MCF 10A (cell line): ENCODE data around the gene ZDHHC12. TPM values are rescaled to one million over a fixed set of nuclear protein-coding genes. Genes with fewer than 3 reads are reported as not detected.

Experiments used
- BruUV-seq: library from RNA; stranded (reverse); fragments of 400-500 nt; replicated peaks from 2 replicates; lab custom pipeline; 2021; lab: Mats Ljungman, UMichigan
- CTCF ChIA-PET: fragments of 300-600 bp; sonication (Branson Sonifier 250); formaldehyde crosslinking; extraction: SDS; loops from one replicate; lab custom pipeline; 2021; ENCODE audit warnings: antibody characterized with exemption, inconsistent platforms; lab: Yijun Ruan, JAX
- POLR2A ChIA-PET: fragments of 300-600, 350-650 bp; sonication (Branson Sonifier 250); formaldehyde crosslinking; extraction: SDS; loops from one replicate; lab custom pipeline; 2020; ENCODE audit warnings: antibody characterized with exemption, inconsistent platforms; lab: Yijun Ruan, JAX
- DNase-seq: peaks from one replicate; pipeline ENCODE4 v3.0.0-alpha.2; 2018; ENCODE audit not compliant: unreplicated experiment
- H3K27ac Mint-ChIP-seq: one replicate; pipeline ENCODE4 v1.8.0; 2022; ENCODE audit warnings: mild to moderate bottlenecking, low read depth, mixed read lengths; ENCODE audit not compliant: unreplicated experiment
- H3K27me3 Mint-ChIP-seq: one replicate; pipeline ENCODE4 v1.8.0; 2022; ENCODE audit warnings: mixed read lengths; ENCODE audit not compliant: insufficient read depth, unreplicated experiment
- H3K36me3 Mint-ChIP-seq: one replicate; pipeline ENCODE4 v1.8.0; 2022; ENCODE audit warnings: mild to moderate bottlenecking, moderate library complexity, mixed read lengths; ENCODE audit not compliant: insufficient read depth, unreplicated experiment
- H3K4me1 Mint-ChIP-seq: one replicate; pipeline ENCODE4 v1.8.0; 2022; ENCODE audit warnings: mixed read lengths; ENCODE audit not compliant: insufficient read depth, unreplicated experiment
- H3K4me3 Mint-ChIP-seq: one replicate; pipeline ENCODE4 v1.8.0; 2022; ENCODE audit warnings: mild to moderate bottlenecking, moderate library complexity, mixed read lengths; ENCODE audit not compliant: unreplicated experiment
- H3K9me3 Mint-ChIP-seq: one replicate; pipeline ENCODE4 v1.8.0; 2022; ENCODE audit warnings: mixed read lengths; ENCODE audit not compliant: unreplicated experiment
- intact Hi-C: fragments of 100-400 bp; cut with micrococcal nuclease; formaldehyde crosslinking; loops from 2 replicates; pipeline ENCODE4 v1.14.1; 2022
- total RNA-seq: library from RNA; stranded (reverse); gene quantifications from 2 replicates; pipeline ENCODE4 v1.2.3, GENCODE V29; 2022
- TF ChIP-seq, protein P1 (sequence below): fragments of 200-600 bp; IDR thresholded peaks from one replicate; pipeline ENCODE4 v1.8.0; 2022; ENCODE audit warnings: antibody characterized with exemption, mild to moderate bottlenecking; ENCODE audit not compliant: unreplicated experiment

The ZDHHC12 gene
- total RNA-seq, 1 experiment from 2014 or later = 22.1 TPM

DNA sequence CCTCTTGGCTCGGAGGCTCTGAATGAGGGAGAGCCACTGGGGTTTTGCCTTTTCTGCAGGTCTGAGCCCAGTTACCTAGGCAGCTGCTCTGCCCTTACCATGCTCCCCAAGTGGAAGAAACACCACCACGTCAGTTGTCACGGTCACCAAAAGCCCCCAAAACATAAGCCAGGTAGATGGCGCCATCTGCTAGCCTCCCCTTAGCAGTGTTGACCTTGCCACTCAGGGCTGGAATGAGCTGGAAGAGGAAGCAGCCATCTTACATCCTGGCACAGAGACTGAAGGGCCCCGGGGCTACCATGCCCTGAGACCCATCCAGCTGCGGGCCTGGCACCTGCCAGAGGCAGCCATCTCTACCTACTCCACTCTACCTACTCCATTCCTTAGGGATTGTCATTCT, 40.4 kb upstream of the ZDHHC12 start:
- CTCF ChIA-PET = interaction anchor here (0.6 kb wide), 2 partner anchors 9 to 24 kb away, joined by 3 read pairs; no protein-coding TSS in a partner anchor
- no peaks in the 10 kb centered on the region for H3K9me3 Mint-ChIP-seq
- no peak overlapping the region for H3K27ac Mint-ChIP-seq
- DNase-seq = no peak
- H3K4me3 Mint-ChIP-seq = no peak overlapping the region
- BruUV-seq = no TSS peak
- intact Hi-C loops = no loop called here
- H3K4me1 Mint-ChIP-seq = no peaks in the 10 kb centered on the region
- TF ChIP-seq, protein P1, sequence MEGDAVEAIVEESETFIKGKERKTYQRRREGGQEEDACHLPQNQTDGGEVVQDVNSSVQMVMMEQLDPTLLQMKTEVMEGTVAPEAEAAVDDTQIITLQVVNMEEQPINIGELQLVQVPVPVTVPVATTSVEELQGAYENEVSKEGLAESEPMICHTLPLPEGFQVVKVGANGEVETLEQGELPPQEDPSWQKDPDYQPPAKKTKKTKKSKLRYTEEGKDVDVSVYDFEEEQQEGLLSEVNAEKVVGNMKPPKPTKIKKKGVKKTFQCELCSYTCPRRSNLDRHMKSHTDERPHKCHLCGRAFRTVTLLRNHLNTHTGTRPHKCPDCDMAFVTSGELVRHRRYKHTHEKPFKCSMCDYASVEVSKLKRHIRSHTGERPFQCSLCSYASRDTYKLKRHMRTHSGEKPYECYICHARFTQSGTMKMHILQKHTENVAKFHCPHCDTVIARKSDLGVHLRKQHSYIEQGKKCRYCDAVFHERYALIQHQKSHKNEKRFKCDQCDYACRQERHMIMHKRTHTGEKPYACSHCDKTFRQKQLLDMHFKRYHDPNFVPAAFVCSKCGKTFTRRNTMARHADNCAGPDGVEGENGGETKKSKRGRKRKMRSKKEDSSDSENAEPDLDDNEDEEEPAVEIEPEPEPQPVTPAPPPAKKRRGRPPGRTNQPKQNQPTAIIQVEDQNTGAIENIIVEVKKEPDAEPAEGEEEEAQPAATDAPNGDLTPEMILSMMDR = no peak
- POLR2A ChIA-PET = no interaction called here
- H3K27me3 Mint-ChIP-seq = no peaks in the 10 kb centered on the region
- peaks cover 8% of the 10 kb centered on the region for H3K36me3 Mint-ChIP-seq

DNA sequence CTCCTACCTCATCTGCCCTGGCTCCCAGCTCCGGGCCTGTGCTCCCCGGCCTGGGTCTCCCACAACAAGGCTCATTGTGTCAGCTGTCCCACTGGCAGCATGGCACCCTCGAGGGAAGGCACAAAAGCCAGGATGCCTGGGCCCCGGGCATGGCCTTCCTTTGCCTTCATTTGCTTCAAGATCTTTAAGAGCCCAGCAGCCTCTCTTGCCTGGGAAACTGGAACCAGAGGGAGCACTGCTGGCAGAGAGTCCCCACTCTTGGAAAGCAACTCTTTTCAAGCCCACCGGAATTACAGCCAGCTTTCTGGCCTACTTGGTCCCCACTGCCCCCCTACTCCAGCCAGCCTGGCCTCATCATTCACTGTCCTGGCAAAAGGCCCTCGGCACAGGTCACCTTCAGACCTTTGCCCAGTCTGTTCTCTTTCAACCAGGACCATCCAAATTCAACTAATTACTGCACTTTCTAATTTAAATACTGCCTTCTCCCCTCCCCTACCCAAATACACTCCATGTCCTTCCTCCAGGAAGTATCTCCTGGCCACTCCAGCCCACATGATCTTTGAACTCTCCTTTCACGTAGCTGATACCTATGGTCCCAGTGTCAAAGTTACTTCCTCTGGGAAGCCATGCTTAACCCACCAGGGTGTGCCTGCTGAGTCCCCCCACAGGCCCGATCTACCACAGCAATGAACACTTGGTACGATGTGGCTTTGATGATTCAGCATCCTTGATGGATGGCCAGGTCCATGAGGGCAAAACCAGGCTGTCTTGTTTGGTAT, 38.9 kb upstream of the ZDHHC12 start:
- ChIA-PET CTCF (interaction anchor here (0.6 kb wide), 1 partner anchor 36 kb away, joined by 4 read pairs; no protein-coding TSS in a partner anchor), POLR2A (interaction anchor here (1.7 kb wide), 1 partner anchor 8 kb away, joined by 8 read pairs; no protein-coding TSS in a partner anchor)
- Mint-ChIP-seq H3K27me3 (no peaks in the 10 kb centered on the region), H3K36me3 (peaks cover 8% of the 10 kb centered on the region), H3K27ac (no peak overlapping the region), H3K9me3 (no peaks in the 10 kb centered on the region), H3K4me3 (no peak overlapping the region), H3K4me1 (no peaks in the 10 kb centered on the region)
- intact Hi-C loops = no loop called here
- TF ChIP-seq, protein P1 = no peak
- DNase-seq = no peak
- BruUV-seq = no TSS peak

DNA sequence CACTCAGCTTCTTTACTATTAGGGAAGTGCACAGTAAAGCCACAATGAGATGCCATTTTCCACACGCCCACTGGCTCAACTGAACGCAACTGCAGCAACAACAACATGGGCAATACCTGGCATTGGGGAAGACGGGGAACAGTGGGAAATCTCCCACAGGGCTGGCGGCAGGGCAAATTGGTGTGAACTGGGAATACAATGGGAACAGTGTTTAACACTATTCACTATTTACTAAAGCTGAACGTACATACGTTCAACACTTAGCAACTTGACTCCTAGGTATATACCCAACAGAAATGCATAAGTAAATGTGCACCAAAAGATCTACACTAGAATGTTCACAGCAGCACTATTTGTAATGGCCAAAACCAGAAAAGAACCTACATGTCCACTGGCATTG, 33.7 kb upstream of the ZDHHC12 start:
- BruUV-seq = no TSS peak
- POLR2A ChIA-PET = interaction anchor here (0.6 to 1.1 kb wide), 2 partner anchors 13 to 367 kb away, joined by 3 to 4 read pairs; no protein-coding TSS in a partner anchor
- peaks cover 6% of the 10 kb centered on the region for H3K36me3 Mint-ChIP-seq
- H3K4me1 Mint-ChIP-seq = no peaks in the 10 kb centered on the region
- CTCF ChIA-PET = interaction anchor here (0.6 kb wide), 1 partner anchor 12 kb away, joined by 4 read pairs; no protein-coding TSS in a partner anchor
- no peak for DNase-seq
- TF ChIP-seq, protein P1 = no peak
- no peak overlapping the region for H3K27ac Mint-ChIP-seq
- no peak overlapping the region for H3K4me3 Mint-ChIP-seq
- H3K9me3 Mint-ChIP-seq = no peaks in the 10 kb centered on the region
- intact Hi-C loops = no loop called here
- H3K27me3 Mint-ChIP-seq = no peaks in the 10 kb centered on the region

DNA sequence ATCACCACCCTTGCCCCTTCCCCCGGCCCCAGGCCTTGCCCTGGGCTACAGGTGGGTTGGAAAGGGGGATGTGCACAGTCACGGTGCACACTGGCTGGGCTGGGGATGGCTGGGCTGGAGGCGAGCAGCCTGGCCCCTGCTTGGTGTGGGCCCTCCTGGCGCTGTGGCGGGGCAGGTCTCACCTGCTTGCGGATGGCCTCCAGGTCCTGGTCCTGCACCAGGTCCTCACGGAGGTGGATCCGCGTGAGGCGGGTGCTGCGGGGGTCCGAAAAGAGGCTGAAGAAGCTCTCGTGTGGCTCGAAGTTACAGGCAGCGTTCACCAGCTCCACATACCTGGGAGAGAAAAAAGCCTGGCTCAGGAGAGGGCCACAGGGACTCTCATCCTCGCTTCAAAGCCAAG, 29.7 kb upstream of the ZDHHC12 start:
- Mint-ChIP-seq H3K27me3 (no peaks in the 10 kb centered on the region), H3K27ac (no peak overlapping the region)
- TF ChIP-seq, protein P1 = no peak

More for the DNA sequence above, 29.7 kb upstream of the ZDHHC12 start:
- Mint-ChIP-seq H3K9me3 (no peaks in the 10 kb centered on the region), H3K36me3 (peaks cover 11% of the 10 kb centered on the region), H3K4me3 (no peak overlapping the region), H3K4me1 (no peaks in the 10 kb centered on the region)
- ChIA-PET POLR2A (no interaction called here), CTCF (interaction anchor here (0.7 to 1.3 kb wide), 2 partner anchors 8 kb away, joined by 3 to 4 read pairs; no protein-coding TSS in a partner anchor)
- intact Hi-C loops = no loop called here
- no TSS peak for BruUV-seq
- DNase-seq = no peak
